Ovary (tissue), 9 donors: ENCODE measurements around the gene HMGN2. TPM values are rescaled to one million over a fixed set of nuclear protein-coding genes. Genes with fewer than 3 reads are reported as not detected.
"Not testable (repeated sequence)": the region's sequence is repeated elsewhere in the genome, so short reads cannot be mapped to it uniquely, and the experiment has no call there.

Experiments used
- DNase-seq, 5 donors: peaks; one replicate each; pipeline ENCODE4 v3.0.0-alpha.2; 2019 to 2020
- H3K27ac ChIP-seq, 2 donors: fragments of 200-600 bp; one replicate each; pipeline versions ENCODE4 v1.5.1 to v1.8.0; 2019 to 2022
- H3K27me3 ChIP-seq: fragments of 200-600 bp; one replicate; pipeline ENCODE4 v1.8.0; 2022
- H3K36me3 ChIP-seq: fragments of 200-600 bp; sonication (generic); one replicate; pipeline ENCODE4 v1.5.1; 2019
- H3K4me1 ChIP-seq: one replicate; pipeline ENCODE4 v1.8.1; 2013; ENCODE audit warnings: mild to moderate bottlenecking, moderate library complexity; ENCODE audit not compliant: insufficient read depth
- H3K4me3 ChIP-seq: fragments of 200-600 bp; sonication (generic); one replicate; pipeline ENCODE4 v1.5.1; 2017
- H3K9me3 ChIP-seq, 2 donors: fragments of 200-600 bp in 1 of 2; sonication (generic) in 1 of 2; one replicate each; pipeline versions ENCODE4 v1.5.1 to v1.8.1; 2013 to 2019; ENCODE audit warnings: mild to moderate bottlenecking in 1 of 2, moderate library complexity in 1 of 2
- CTCF ChIP-seq, 3 donors: fragments of 450-650 bp in 2 of 3; fragments of 200-600 bp in 1 of 3; IDR thresholded peaks; one replicate each; pipeline versions ENCODE4 v1.5.1 to v1.8.0; 2016 to 2022; ENCODE audit warnings: antibody characterized with exemption in 3 of 3, mild to moderate bottlenecking in 1 of 3
- EP300 ChIP-seq: sonication (generic); formaldehyde crosslinking; IDR thresholded peaks from one replicate; pipeline ENCODE4 v1.6.1; 2017; ENCODE audit warnings: antibody characterized with exemption
- POLR2A ChIP-seq: fragments of 450-650 bp; IDR thresholded peaks from one replicate; pipeline ENCODE4 v1.6.1; 2017; ENCODE audit warnings: antibody characterized with exemption, mild to moderate bottlenecking, moderate library complexity
- WGBS, 3 donors: extraction: QIAGEN DNeasy Blood & Tissue Kit in 1 of 3; methylation state at CpG; one replicate each; pipeline versions ENCODE4 v1.1.5 to v1.1.7; 2013 to 2017; 5-methylcytosine and 5-hydroxymethylcytosine counted together
- intact Hi-C, 4 donors: fragments of 100-400 bp; cut with DNase I; formaldehyde crosslinking; loops; one replicate each; pipeline versions ENCODE4 v1.11.0 to v1.15.1; 2022 to 2023
- polyA plus RNA-seq, 2 donors: library from polyadenylated mRNA; stranded (reverse); fragments of 200-250 nt in 1 of 2; fragments of 350-450 nt in 1 of 2; fragmentation: Illumina TruSeq in 1 of 2; extraction: RNeasy Lipid Tissue Mini Kit (QIAGEN cat#74804) in 1 of 2; gene quantifications; one replicate each; pipeline ENCODE4 v1.2.3, GENCODE V29; 2013 to 2014
- total RNA-seq, 7 donors: library from RNA; depleted of rRNA in 2 of 7; stranded (reverse); fragments of >200 nt in 2 of 7; fragmentation: NEBNext Ultra II Directional in 3 of 7; extraction: Animal tissue kit (Norgen Biotek cat#: 25700) in 3 of 7; gene quantifications; one replicate each; pipeline versions ENCODE4 v1.1.0 to v1.2.4, GENCODE V29; 2016 to 2023
- donor health status: DM: no; HTN: no; CAD: no; lungs with moderate emphysema.
- donor health status: DM: no; HTN: no; CAD: no.
- donor health status: Bipolar disorder and iron deficiency.
- donor health status: DM: yes; HTN: yes; CAD: no.
- donor health status: DM: no; HTN: no; CAD: no.
- donor health status: DM: yes; HTN: yes; CAD: no.

HMGN2 gene
- total and polyA plus RNA-seq, 9 donors: 199 to 609 (median 467) TPM

- no peaks in the 10 kb centered on the region for H3K27me3 ChIP-seq
- TF ChIP-seq EP300 (no peak), POLR2A (no peak), CTCF (IDR thresholded peaks at IDR 0.05) (no peak)
- no peaks in the 10 kb centered on the region for H3K9me3 ChIP-seq
- H3K36me3 ChIP-seq: no peaks in the 10 kb centered on the region
- DNase-seq: peak; percentile 48 to 71 (median 62)
- 0 to 16% (median 6%) methylated on average over 4 of the region's 4 CpGs for WGBS, 3 donors
- no peak overlapping the region for H3K27ac ChIP-seq
- peaks cover 1% of the 10 kb centered on the region for H3K4me1 ChIP-seq
- intact Hi-C loops: no loop called here
- no peak overlapping the region for H3K4me3 ChIP-seq
These were observed 24.6 kb downstream of the HMGN2 start for GRCh38 chr1:26496861-26497260.

- no peak for TF ChIP-seq POLR2A
- TF ChIP-seq CTCF (IDR thresholded peaks at IDR 0.05): no peak
- TF ChIP-seq EP300: no peak
- 93 to 97% (median 96%) methylated on average over 7 of the region's 7 CpGs for WGBS, 3 donors
- DNase-seq: no peak
- intact Hi-C loops: no loop called here
- Histone ChIP-seq H3K27me3 (no peaks in the 10 kb centered on the region), H3K9me3 (no peaks in the 10 kb centered on the region), H3K27ac (no peak overlapping the region), H3K4me3 (no peak overlapping the region), H3K4me1 (peaks cover 1% of the 10 kb centered on the region), H3K36me3 (no peaks in the 10 kb centered on the region)
These were observed 26.7 kb downstream of the HMGN2 start for GRCh38 chr1:26498894-26499293.

GRCh38 chr1:26500488-26501175 is 28.4 kb downstream of the HMGN2 start:
- Histone ChIP-seq H3K36me3 (no peaks in the 10 kb centered on the region), H3K27me3 (no peaks in the 10 kb centered on the region), H3K9me3 (no peaks in the 10 kb centered on the region), H3K4me3 (peak overlapping the region; percentile 76), H3K27ac (peak overlapping the region; percentile 45 to 81), H3K4me1 (peaks cover 1% of the 10 kb centered on the region)
- intact Hi-C loops: no loop called here
- 0% methylated on average over 43 to 74 of the region's 74 CpGs for WGBS, 3 donors
- no peak for TF ChIP-seq CTCF (IDR thresholded peaks at IDR 0.05)
- peak; percentile 35 for TF ChIP-seq POLR2A
- DNase-seq: peak; percentile 89 to 94 (median 92)

GRCh38 chr1:26510711-26511110 is 38.5 kb downstream of the HMGN2 start:
- H3K4me3 ChIP-seq, DNase-seq, H3K36me3 ChIP-seq, H3K4me1 ChIP-seq, intact Hi-C loops, H3K9me3 ChIP-seq, H3K27ac ChIP-seq, H3K27me3 ChIP-seq: not testable (repeated sequence)
- WGBS, 3 donors: 55 to 70% (median 67%) methylated on average over 2 of the region's 2 CpGs

GRCh38 chr1:26515836-26516235 is 43.6 kb downstream of the HMGN2 start:
- H3K4me3 ChIP-seq, H3K27ac ChIP-seq, H3K36me3 ChIP-seq, H3K9me3 ChIP-seq, H3K4me1 ChIP-seq, intact Hi-C loops, H3K27me3 ChIP-seq, DNase-seq: not testable (repeated sequence)
- WGBS, 3 donors: 80 to 88% (median 84%) methylated on average over 4 of the region's 4 CpGs
